Metanephros (tissue), 1 donor: ENCODE results near the gene FGF7. TPM values are rescaled to one million over a fixed set of nuclear protein-coding genes. Genes with fewer than 3 reads are reported as not detected.

Experiments used
- total RNA-seq: library from RNA; depleted of rRNA; stranded (reverse); fragments of >200 nt; gene quantifications from one replicate; pipeline ENCODE4 v1.2.3, GENCODE V29; 2014

Gene FGF7
- total RNA-seq = 18.9 TPM

GRCh38 chr15:49423021-49423420 lies at the start of gene FGF7:
Gene FGF7 (plus strand): TSS chr15:49423242. CDS start chr15:49424298, 1,056 bp downstream.

Other genes starting within 250 kb of the FGF7 start
- 16.6 TPM for gene FAM227B, start 197.6 kb downstream of the FGF7 start, total RNA-seq
- 33.9 TPM for gene DTWD1, start 197.8 kb downstream of the FGF7 start, total RNA-seq